Measurements from ENCODE around the gene ZBTB21. TPM values are rescaled to one million over a fixed set of nuclear protein-coding genes. Genes with fewer than 3 reads are reported as not detected.

The ZBTB21 gene
- total and polyA plus RNA-seq, 2 of the 4 experiments (the other 2 are of a cell fraction) = 6.8 to 12.0 TPM

DNA sequence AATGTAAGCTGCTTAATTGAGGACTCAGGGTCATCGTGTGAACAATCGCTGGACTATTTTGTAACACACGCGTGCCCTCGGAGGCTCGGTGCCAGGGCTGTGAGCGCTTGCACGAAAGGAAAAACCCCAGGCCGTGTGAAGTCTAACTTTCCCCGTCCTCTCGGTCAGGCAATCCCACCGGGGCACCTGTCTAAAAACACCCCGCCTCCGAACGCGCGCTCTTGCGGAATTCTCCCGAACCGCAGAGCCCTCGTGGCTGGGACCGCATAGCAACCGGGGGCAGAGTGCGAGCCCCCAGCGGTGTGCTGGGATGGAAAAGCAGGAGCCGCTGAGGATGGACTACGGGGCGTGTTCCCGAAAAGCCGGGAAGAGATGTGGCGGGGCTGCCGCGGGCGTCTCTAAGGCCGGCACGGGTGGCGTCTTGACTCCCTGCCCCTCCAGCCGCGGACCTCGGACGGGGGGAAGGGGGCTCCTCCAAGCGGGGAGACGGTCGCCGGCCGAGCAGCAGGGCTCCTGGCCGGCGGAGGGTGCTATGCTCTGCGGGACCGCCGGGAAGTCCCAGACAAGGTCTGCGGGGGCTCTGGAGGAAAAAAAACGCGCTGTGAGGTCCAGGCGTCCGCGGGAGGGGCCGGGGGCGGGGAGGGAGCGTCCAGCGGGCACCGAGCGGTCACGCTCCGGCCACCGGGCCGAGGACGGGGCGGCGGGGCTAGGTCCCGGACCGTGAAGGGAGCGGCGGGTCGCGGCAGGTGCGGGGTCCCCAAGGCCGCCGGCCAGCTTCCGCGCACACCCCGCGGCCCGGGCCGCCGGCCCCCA, 936 bp downstream of the ZBTB21 start (continued):
- TF ChIP-seq, protein P1, sequence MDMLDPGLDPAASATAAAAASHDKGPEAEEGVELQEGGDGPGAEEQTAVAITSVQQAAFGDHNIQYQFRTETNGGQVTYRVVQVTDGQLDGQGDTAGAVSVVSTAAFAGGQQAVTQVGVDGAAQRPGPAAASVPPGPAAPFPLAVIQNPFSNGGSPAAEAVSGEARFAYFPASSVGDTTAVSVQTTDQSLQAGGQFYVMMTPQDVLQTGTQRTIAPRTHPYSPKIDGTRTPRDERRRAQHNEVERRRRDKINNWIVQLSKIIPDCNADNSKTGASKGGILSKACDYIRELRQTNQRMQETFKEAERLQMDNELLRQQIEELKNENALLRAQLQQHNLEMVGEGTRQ (IDR thresholded peaks at IDR 0.05; ENCODE audit: low read depth, low read length) = 0 out of 2 replicates have a peak, but pooled peaks have one; percentile 19

DNA sequence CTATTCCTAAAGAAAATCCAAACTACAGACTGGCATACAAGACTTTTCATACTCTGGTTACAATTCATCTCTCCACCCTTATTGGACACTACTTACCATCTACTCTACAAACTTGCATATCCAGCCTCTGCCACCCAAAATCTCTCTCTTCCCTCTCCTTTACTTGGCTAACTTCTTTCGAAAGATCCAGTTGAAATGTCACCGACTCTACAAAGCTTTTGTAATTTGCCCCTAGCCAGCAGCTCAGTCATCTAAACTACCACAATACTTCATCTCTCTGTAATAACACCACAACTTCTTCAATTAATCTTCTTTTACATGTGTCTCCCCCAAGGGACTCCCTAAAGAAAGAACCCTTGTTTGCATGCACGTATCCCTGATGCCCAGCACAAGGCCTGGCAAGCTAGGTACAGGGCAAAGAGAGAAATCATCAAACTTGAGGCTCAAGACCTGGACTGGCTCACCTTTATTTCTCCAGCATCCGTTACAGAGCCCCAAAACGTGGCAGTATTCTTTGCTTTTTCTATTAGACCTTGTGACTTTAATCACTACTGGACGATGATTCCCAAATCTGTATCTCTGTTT, 2.7 kb downstream of the ZBTB21 start:
- Histone ChIP-seq H3K9ac (ENCODE audit: low read depth, low read length) (no peak overlapping the region), H2AK5ac (ENCODE audit: low read depth, low read length) (peak overlapping the region; percentile 30; the same call in 1 of the 2 replicates), H4K20me1 (ENCODE audit: insufficient read depth, low read length) (no peaks in the 10 kb centered on the region), H4K8ac (ENCODE audit: low read depth in 2 of 2, low read length in 2 of 2) (no peak overlapping the region), H3K4ac (ENCODE audit: low read depth, low read length) (peak overlapping the region; percentile 64; the same call in 1 of the 2 replicates), H4K91ac (ENCODE audit: insufficient read depth, low read depth, low read length) (no peak overlapping the region; the same call in 1 of the 2 replicates), H3K27me3 (ENCODE audit: control insufficient read depth, insufficient read depth, low read length) (no peaks in the 10 kb centered on the region), H2AK9ac (replicated peaks; ENCODE audit: low read depth, low read length, poor library complexity) (no peak overlapping the region), H3K23ac (ENCODE audit: low read depth, low read length) (peak overlapping the region; percentile 77; the same call in 1 of the 2 replicates), H3K4me3 (ENCODE audit: insufficient read depth, low read depth, low read length) (no peak overlapping the region), H3K27ac (ENCODE audit: insufficient read depth, low read length) (no peak overlapping the region), H3K9me1 (ENCODE audit: insufficient read depth, low read length) (peaks cover 20% of the 10 kb centered on the region), H3K36me3 (ENCODE audit: control insufficient read depth, insufficient read depth, low read length) (peaks cover 5% of the 10 kb centered on the region), H2BK5ac (ENCODE audit: low read depth, low read length, poor library complexity, severe bottlenecking) (no peak overlapping the region), H3K56ac (ENCODE audit: extremely low read depth, insufficient read depth, low read length) (no peak overlapping the region), H3K14ac (replicated peaks; ENCODE audit: low read depth, low read length) (no peak overlapping the region), H3K18ac (ENCODE audit: low read depth, low read length) (no peak overlapping the region), H2BK20ac (ENCODE audit: low read depth, low read length) (no peak overlapping the region), H2BK120ac (ENCODE audit: low read depth, low read length) (no peak overlapping the region), H3K9me3 (ENCODE audit: control insufficient read depth, insufficient read depth, low read length) (no peaks in the 10 kb centered on the region), H2BK15ac (ENCODE audit: low read depth, low read length) (0 out of 3 replicates have a peak overlapping the region, but pooled peaks have one; percentile 28), H3K4me2 (ENCODE audit: low read depth, low read length) (no peak overlapping the region), H4K5ac (ENCODE audit: low read depth, low read length) (peak overlapping the region; percentile 38; the same call in 1 of the 2 replicates), H2AFZ (replicated peaks; ENCODE audit: low read length, poor library complexity) (no peak overlapping the region), H3K79me1 (ENCODE audit: low read depth in 1 of 2, low read length in 2 of 2) (peaks cover 23 to 63% of the 10 kb centered on the region in 2 experiments), H3K4me1 (ENCODE audit: control insufficient read depth, insufficient read depth, low read length) (peaks cover 14% of the 10 kb centered on the region)
- in situ Hi-C loops (cut with MboI; ENCODE audit: low sequenced_read_pairs) (no loop called here), intact Hi-C loops (cut with micrococcal nuclease) (no loop called here), dilution Hi-C loops (cut with HindIII; ENCODE audit: low sequenced_read_pairs, unreplicated experiment) (no loop called here)
- no TSS peak for BruUV-seq (replicated peaks)
- ATAC-seq (ENCODE audit: low read depth) (no peak), DNase-seq (no peak)
- CTCF ChIA-PET = interaction anchor here (1.1 kb wide), 1 partner anchor 105 kb away, joined by 3 read pairs; no protein-coding TSS in a partner anchor
- POLR2A ChIA-PET (ENCODE audit: unreplicated experiment) = no interaction called here
- WGBS, 2 experiments (ENCODE audit: extremely low coverage in 2 of 2, insufficient read length in 1 of 2) = 95% methylated on average over 5 of the region's 6 CpGs; no CpG with 5 or more reads in 1 of the 2 experiments
- no peak for TF ChIP-seq POLR2A (IDR thresholded peaks at IDR 0.05; ENCODE audit: low read depth, low read length)
- no peak for TF ChIP-seq MXI1 (IDR thresholded peaks at IDR 0.05; ENCODE audit: borderline replicate concordance, low read depth, low read length)
- TF ChIP-seq RFX5 (IDR thresholded peaks at IDR 0.05; ENCODE audit: low read depth, low read length) = no peak
- no peak for TF ChIP-seq RCOR1 (IDR thresholded peaks at IDR 0.05; ENCODE audit: insufficient replicate concordance, low read length)
- no peak for TF ChIP-seq CHD1 (IDR thresholded peaks at IDR 0.05; ENCODE audit: low read depth, low read length)
- TF ChIP-seq, protein P2, sequence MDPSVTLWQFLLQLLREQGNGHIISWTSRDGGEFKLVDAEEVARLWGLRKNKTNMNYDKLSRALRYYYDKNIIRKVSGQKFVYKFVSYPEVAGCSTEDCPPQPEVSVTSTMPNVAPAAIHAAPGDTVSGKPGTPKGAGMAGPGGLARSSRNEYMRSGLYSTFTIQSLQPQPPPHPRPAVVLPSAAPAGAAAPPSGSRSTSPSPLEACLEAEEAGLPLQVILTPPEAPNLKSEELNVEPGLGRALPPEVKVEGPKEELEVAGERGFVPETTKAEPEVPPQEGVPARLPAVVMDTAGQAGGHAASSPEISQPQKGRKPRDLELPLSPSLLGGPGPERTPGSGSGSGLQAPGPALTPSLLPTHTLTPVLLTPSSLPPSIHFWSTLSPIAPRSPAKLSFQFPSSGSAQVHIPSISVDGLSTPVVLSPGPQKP (IDR thresholded peaks at IDR 0.05; ENCODE audit: borderline replicate concordance, low read depth, low read length) = no peak
- no peak for TF ChIP-seq MAFK (IDR thresholded peaks at IDR 0.05; ENCODE audit: low read depth, low read length)
